Tibial nerve (tissue), 4 donors: ENCODE data around the gene ZNF420.

Experiments used
- EP300 ChIP-seq, 2 donors: sonication (generic); formaldehyde crosslinking; IDR thresholded peaks; one replicate each; pipeline ENCODE4 v1.6.1; 2017; ENCODE audit warnings: antibody characterized with exemption in 2 of 2, mild to moderate bottlenecking in 1 of 2
- POLR2A ChIP-seq, 2 donors: fragments of 450-650 bp; IDR thresholded peaks; one replicate each; pipeline ENCODE4 v1.6.1; 2017; ENCODE audit warnings: antibody characterized with exemption in 2 of 2, mild to moderate bottlenecking in 2 of 2, moderate library complexity in 2 of 2
- TF ChIP-seq, protein P1 (sequence below), 5 experiments: fragments of 200-600 bp in 3 of 5; fragments of 450-650 bp in 2 of 5; sonication (generic) in 3 of 5; IDR thresholded peaks; one replicate each; pipeline ENCODE4 v1.5.1; 2016 to 2019; ENCODE audit warnings: antibody characterized with exemption in 5 of 5, mild to moderate bottlenecking in 3 of 5, moderate library complexity in 2 of 5

- TF ChIP-seq, protein P1, sequence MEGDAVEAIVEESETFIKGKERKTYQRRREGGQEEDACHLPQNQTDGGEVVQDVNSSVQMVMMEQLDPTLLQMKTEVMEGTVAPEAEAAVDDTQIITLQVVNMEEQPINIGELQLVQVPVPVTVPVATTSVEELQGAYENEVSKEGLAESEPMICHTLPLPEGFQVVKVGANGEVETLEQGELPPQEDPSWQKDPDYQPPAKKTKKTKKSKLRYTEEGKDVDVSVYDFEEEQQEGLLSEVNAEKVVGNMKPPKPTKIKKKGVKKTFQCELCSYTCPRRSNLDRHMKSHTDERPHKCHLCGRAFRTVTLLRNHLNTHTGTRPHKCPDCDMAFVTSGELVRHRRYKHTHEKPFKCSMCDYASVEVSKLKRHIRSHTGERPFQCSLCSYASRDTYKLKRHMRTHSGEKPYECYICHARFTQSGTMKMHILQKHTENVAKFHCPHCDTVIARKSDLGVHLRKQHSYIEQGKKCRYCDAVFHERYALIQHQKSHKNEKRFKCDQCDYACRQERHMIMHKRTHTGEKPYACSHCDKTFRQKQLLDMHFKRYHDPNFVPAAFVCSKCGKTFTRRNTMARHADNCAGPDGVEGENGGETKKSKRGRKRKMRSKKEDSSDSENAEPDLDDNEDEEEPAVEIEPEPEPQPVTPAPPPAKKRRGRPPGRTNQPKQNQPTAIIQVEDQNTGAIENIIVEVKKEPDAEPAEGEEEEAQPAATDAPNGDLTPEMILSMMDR (IDR thresholded peaks at IDR 0.05) = no peak
- TF ChIP-seq EP300 (IDR thresholded peaks at IDR 0.05) = no peak
- TF ChIP-seq POLR2A (IDR thresholded peaks at IDR 0.05) = no peak
Measured at GRCh38 chr19:37087110-37087509, 8.9 kb downstream of the ZNF420 start.
